A673 (cell line): ENCODE results near the gene KDM4E.
"Not testable (repeated sequence)": the region's sequence is repeated elsewhere in the genome, so short reads cannot be mapped to it uniquely, and the experiment has no call there.

Experiments used
- EZH2 ChIP-seq: fragments of 200-600 bp; sonication (generic); IDR thresholded peaks from 2 replicates; pipeline ENCODE4 v1.6.1; 2017; ENCODE audit warnings: borderline replicate concordance, low read depth, mild to moderate bottlenecking, mixed read lengths, antibody characterized with exemption, low read length; ENCODE audit not compliant: poor library complexity, severe bottlenecking
- TF ChIP-seq, protein P1 (sequence below): fragments of 300-800, 200-600 bp; sonication (generic); conservative IDR thresholded peaks from 2 replicates; pipeline ENCODE4 v1.5.1; 2017; ENCODE audit warnings: low read depth, mild to moderate bottlenecking, antibody characterized with exemption, low read length, moderate library complexity, mixed read lengths

DNA sequence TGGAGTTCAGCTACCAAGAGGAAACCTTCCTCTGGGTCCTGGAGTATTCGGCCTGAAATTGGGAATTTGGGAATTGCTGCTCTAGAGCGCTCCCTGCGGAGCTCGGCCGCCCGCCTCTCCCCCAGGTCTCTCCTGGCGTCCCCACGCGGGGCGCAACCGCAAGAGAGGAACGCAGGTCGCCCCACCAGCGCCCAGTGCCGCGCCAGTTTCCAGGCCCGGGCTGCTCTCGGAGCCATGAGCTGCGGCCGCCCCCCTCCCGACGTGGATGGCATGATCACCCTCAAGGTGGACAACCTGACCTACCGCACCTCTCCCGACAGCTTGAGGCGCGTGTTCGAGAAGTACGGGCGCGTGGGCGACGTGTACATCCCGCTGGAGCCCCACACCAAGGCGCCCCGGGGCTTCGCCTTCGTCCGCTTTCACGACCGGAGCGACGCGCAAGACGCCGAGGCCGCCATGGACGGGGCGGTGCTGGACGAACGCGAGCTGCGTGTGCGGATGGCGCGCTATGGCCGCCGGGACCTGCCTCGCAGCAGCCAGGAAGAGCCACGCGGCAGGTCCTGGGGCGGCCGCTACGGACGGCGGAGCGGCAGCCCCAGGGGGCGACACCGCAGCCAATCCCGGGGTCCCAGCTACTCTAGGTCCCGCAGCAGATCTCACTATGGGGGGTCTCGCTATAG is 12.4 kb downstream of the KDM4E start:
- TF ChIP-seq, protein P1, sequence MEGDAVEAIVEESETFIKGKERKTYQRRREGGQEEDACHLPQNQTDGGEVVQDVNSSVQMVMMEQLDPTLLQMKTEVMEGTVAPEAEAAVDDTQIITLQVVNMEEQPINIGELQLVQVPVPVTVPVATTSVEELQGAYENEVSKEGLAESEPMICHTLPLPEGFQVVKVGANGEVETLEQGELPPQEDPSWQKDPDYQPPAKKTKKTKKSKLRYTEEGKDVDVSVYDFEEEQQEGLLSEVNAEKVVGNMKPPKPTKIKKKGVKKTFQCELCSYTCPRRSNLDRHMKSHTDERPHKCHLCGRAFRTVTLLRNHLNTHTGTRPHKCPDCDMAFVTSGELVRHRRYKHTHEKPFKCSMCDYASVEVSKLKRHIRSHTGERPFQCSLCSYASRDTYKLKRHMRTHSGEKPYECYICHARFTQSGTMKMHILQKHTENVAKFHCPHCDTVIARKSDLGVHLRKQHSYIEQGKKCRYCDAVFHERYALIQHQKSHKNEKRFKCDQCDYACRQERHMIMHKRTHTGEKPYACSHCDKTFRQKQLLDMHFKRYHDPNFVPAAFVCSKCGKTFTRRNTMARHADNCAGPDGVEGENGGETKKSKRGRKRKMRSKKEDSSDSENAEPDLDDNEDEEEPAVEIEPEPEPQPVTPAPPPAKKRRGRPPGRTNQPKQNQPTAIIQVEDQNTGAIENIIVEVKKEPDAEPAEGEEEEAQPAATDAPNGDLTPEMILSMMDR, result not testable (repeated sequence)
- not testable (repeated sequence) for TF ChIP-seq EZH2
